Activated naive CD4-positive, alpha-beta T cell treated with anti-CD3 and anti-CD28 coated beads, Interleukin-2, amount 10 ng/mL, durations not matched to agents 5 hours and 36 hours (primary cell): ENCODE measurements around the gene CACNA1C. TPM values are rescaled to one million over a fixed set of nuclear protein-coding genes. Genes with fewer than 3 reads are reported as not detected.

ENCODE experiments used
- total RNA-seq, 2 experiments: library from RNA; stranded (reverse); gene quantifications; one replicate each; pipeline ENCODE4 v1.2.3, GENCODE V29; 2021

CACNA1C gene
- total RNA-seq: under 1 TPM; 0.22 to 0.28 TPM

DNA sequence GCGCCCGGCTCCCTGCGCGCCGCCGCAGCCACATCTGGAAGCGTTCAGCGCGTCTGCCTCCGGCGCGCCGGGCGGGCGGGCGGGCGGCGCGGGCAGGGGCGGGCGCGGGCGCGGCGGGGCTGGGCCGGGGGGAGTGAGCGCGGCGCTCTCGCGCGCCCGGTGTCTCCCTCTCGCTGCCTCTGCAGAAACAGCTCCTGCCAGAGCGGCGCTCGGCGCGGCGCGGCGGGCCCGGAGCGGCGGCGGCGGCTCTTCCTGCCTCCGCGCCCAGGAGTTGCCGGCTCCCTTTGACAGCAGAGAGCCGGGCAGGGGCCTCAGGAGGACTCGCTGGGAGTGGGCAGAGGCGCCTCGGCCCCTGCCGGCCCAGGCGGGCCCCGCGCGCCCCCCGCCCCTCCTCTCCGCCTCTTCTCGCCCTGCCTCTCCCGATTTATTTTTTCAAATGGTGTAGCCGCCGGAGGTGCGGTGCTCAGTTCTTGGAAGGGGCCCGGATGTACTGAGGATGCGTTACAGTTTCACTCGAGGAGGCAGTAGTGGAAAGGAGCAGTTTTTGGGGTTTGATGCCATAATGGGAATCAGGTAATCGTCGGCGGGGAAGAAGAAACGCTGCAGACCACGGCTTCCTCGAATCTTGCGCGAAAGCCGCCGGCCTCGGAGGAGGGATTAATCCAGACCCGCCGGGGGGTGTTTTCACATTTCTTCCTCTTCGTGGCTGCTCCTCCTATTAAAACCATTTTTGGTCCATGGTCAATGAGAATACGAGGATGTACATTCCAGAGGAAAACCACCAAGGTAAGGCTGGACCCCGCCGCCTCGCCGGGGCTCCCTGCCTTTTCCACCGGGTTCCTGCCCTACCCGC lies at the start of gene CACNA1C:
Gene CACNA1C (plus strand): TSS at position 162 of the 853 bp plus-strand sequence. CDS start 576 bp downstream, at position 738.

GRCh38 chr12:2004113-2004929 lies 48.5 kb upstream of the CACNA1C start, which contains the start of gene DCP1B:
TSS of gene DCP1B (minus strand) at chr12:2004457. CDS start at chr12:2004431, 26 bp downstream.

Other genes with a start within 250 kb of the CACNA1C start
- not detected for gene LRTM2, start 232.4 kb upstream of the CACNA1C start, total RNA-seq
- gene CACNA2D4, start 134.3 kb upstream of the CACNA1C start, total RNA-seq: 10 to 100 TPM; 11.3 to 11.5 TPM
- 10 to 100 TPM; 13.7 to 14.5 TPM for gene DCP1B, start 48.5 kb upstream of the CACNA1C start, total RNA-seq